Glutamatergic neuron (in vitro differentiated cells): ENCODE results near the gene KRTAP22-2. TPM values are rescaled to one million over a fixed set of nuclear protein-coding genes. Genes with fewer than 3 reads are reported as not detected.

Experiments used
- DNase-seq: peaks from one replicate; pipeline ENCODE4 v3.0.0; 2022
- H3K27ac Mint-ChIP-seq: one replicate; pipeline ENCODE4 v1.8.0; 2020; ENCODE audit warnings: mild to moderate bottlenecking, mixed read lengths, inconsistent platforms; ENCODE audit not compliant: unreplicated experiment
- H3K27me3 Mint-ChIP-seq: one replicate; pipeline ENCODE4 v1.8.0; 2020; ENCODE audit warnings: mild to moderate bottlenecking, moderate library complexity, mixed read lengths, inconsistent platforms; ENCODE audit not compliant: unreplicated experiment
- H3K36me3 Mint-ChIP-seq: one replicate; pipeline ENCODE4 v1.8.0; 2020; ENCODE audit warnings: mild to moderate bottlenecking, mixed read lengths, inconsistent platforms; ENCODE audit not compliant: unreplicated experiment
- H3K4me1 Mint-ChIP-seq: one replicate; pipeline ENCODE4 v1.8.0; 2020; ENCODE audit warnings: mild to moderate bottlenecking, low read depth, mixed read lengths, inconsistent platforms; ENCODE audit not compliant: unreplicated experiment
- H3K4me3 Mint-ChIP-seq: one replicate; pipeline ENCODE4 v1.8.0; 2020; ENCODE audit warnings: mild to moderate bottlenecking, mixed read lengths, inconsistent platforms; ENCODE audit not compliant: unreplicated experiment
- H3K9me3 Mint-ChIP-seq: one replicate; pipeline ENCODE4 v1.8.0; 2020; ENCODE audit warnings: mild to moderate bottlenecking, moderate library complexity, mixed read lengths, inconsistent platforms; ENCODE audit not compliant: unreplicated experiment
- CTCF ChIP-seq: fragments of 200-600 bp; sonication (generic); IDR thresholded peaks from one replicate; pipeline ENCODE4 v1.5.0; 2021; ENCODE audit not compliant: partially characterized antibody, unreplicated experiment
- total RNA-seq: library from RNA; stranded (reverse); fragmentation: NEBNext Ultra II Directional; extraction: Animal tissue kit (Norgen Biotek cat#: 25700); gene quantifications from one replicate; pipeline ENCODE4 v1.2.1, GENCODE V29; 2021; ENCODE audit not compliant: unreplicated experiment

Gene KRTAP22-2
- total RNA-seq, 1 donor from 2014 or later = not detected

GRCh38 chr21:30577766-30578165 is 12.4 kb downstream of the KRTAP22-2 start:
- no peak for DNase-seq
- TF ChIP-seq CTCF = no peak
- Mint-ChIP-seq H3K9me3 (no peaks in the 10 kb centered on the region), H3K4me3 (no peak overlapping the region), H3K4me1 (no peaks in the 10 kb centered on the region), H3K27ac (no peak overlapping the region), H3K27me3 (no peaks in the 10 kb centered on the region), H3K36me3 (no peaks in the 10 kb centered on the region)

DNA sequence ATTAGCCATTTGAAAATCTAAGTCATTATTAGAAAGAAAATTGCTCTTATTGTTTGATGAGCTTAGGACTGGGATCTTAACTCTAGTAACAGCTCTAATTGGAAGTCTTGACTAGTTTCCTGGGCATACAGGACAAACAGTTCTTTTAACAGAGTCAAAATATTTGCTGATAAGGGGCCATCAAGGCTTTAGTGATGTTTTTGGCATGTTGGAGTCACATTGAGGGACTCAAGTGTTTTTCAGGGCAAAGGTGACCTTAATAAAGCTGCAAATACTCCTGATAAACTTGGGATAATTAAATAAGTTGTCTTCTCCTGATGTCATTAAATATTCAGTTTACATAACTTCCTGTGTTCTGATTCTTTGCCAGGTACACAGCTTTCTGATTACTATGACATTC is 22.6 kb downstream of the KRTAP22-2 start:
- no peaks in the 10 kb centered on the region for H3K9me3 Mint-ChIP-seq
- no peak overlapping the region for H3K4me3 Mint-ChIP-seq
- no peaks in the 10 kb centered on the region for H3K36me3 Mint-ChIP-seq
- no peak for TF ChIP-seq CTCF
- no peak for DNase-seq
- H3K27me3 Mint-ChIP-seq = no peaks in the 10 kb centered on the region
- H3K27ac Mint-ChIP-seq = no peak overlapping the region
- no peaks in the 10 kb centered on the region for H3K4me1 Mint-ChIP-seq

GRCh38 chr21:30563630-30564029 is 26.6 kb downstream of the KRTAP22-2 start:
- no peaks in the 10 kb centered on the region for H3K36me3 Mint-ChIP-seq
- H3K4me1 Mint-ChIP-seq = no peaks in the 10 kb centered on the region
- no peaks in the 10 kb centered on the region for H3K9me3 Mint-ChIP-seq
- H3K27me3 Mint-ChIP-seq = no peaks in the 10 kb centered on the region
- no peak for DNase-seq
- H3K4me3 Mint-ChIP-seq = no peak overlapping the region
- no peak for TF ChIP-seq CTCF
- H3K27ac Mint-ChIP-seq = no peak overlapping the region

GRCh38 chr21:30563072-30563471 is 27.1 kb downstream of the KRTAP22-2 start:
- H3K4me3 Mint-ChIP-seq = no peak overlapping the region
- H3K27me3 Mint-ChIP-seq = no peaks in the 10 kb centered on the region
- no peaks in the 10 kb centered on the region for H3K36me3 Mint-ChIP-seq
- no peak for DNase-seq
- TF ChIP-seq CTCF = no peak
- H3K9me3 Mint-ChIP-seq = no peaks in the 10 kb centered on the region
- no peak overlapping the region for H3K27ac Mint-ChIP-seq
- no peaks in the 10 kb centered on the region for H3K4me1 Mint-ChIP-seq

- no peak for TF ChIP-seq CTCF
- Mint-ChIP-seq H3K4me3 (no peak overlapping the region), H3K27me3 (no peaks in the 10 kb centered on the region), H3K9me3 (no peaks in the 10 kb centered on the region), H3K36me3 (no peaks in the 10 kb centered on the region), H3K27ac (no peak overlapping the region), H3K4me1 (no peaks in the 10 kb centered on the region)
- no peak for DNase-seq
Measured at GRCh38 chr21:30561957-30562356, 28.2 kb downstream of the KRTAP22-2 start.
